ENCODE data around the gene FBXO24. TPM values are rescaled to one million over a fixed set of nuclear protein-coding genes. Genes with fewer than 3 reads are reported as not detected.
A peak's percentile ranks its signal among the peaks of the same experiment; 100 is the strongest.

The FBXO24 gene
- polyA plus RNA-seq, 1 of the 3 experiments (the other 2 are of a cell fraction): 0.94 TPM

DNA sequence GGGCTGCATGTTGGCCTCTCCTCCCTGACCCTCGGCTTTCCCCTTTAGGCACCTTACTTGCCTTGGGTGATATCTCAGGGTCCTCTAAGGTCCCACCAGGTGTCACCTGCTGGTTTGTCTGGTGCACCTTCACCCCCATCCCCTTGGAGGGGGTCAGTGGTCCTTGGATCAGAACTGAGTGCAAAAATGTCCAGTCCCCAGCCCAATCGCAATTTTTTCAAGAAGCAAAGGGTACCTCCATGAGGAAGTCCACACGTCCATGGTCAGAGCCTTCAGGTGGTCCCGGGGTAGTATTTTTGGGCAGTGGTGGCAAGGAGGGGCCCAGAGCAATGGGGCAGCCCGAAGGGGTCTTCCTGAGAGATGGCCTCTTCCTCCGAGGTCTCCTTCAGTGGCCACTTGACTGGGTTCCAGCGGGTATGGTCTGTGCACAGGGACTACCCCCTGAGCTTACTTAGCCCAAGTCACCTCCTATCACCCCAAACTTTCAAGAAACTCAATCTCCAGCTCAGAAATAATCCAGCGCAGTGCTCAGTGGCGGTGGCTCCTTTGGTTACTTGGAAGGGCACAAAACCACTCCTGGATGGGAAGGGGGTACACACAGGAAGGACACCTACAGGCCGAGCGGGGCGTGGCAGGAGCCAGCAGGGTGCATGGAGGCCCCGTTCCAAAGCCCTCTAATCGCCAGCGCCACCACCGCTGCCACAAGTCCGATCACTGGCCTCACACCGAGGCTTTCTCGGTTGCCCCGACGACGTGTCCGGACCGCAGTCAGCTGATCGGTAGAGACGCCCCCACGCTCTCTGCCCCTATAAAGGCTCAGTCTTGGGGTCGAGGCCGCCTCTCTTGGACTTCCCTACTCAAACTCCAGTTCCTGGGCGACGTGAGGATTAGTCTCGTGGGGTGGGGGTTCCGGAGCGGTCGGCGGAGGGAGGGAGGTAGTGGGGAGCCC lies 17.0 kb upstream of the FBXO24 start:
- Histone ChIP-seq H3K4me3 (ENCODE audit: low read depth in 2 of 2, low read length in 1 of 2) (no peak overlapping the region), H3K4me2 (no peak overlapping the region), H3K79me2 (ENCODE audit: insufficient read depth) (no peaks in the 10 kb centered on the region), H3F3A (replicated peaks; ENCODE audit: insufficient read depth) (peaks cover 9% of the 10 kb centered on the region), H3K27me3 (ENCODE audit: insufficient read depth) (no peaks in the 10 kb centered on the region), H4K20me1 (ENCODE audit: insufficient read depth) (no peaks in the 10 kb centered on the region), H3K36me3 (replicated peaks in 1 of 2; ENCODE audit: control insufficient read depth in 1 of 2, insufficient read depth in 2 of 2, low read length in 1 of 2) (peaks cover 0 to 6% of the 10 kb centered on the region in 2 experiments), H3K9me3 (no peaks in the 10 kb centered on the region), H2AFZ (ENCODE audit: low read depth) (no peak overlapping the region), H3K9me2 (no peaks in the 10 kb centered on the region), H3K9ac (no peak overlapping the region), H3K27ac (ENCODE audit: low read depth in 2 of 2, low read length in 1 of 2) (no peak overlapping the region), H3K4me1 (ENCODE audit: control insufficient read depth in 1 of 2, insufficient read depth in 2 of 2, low read depth in 1 of 2, low read length in 1 of 2) (peaks cover 0 to 42% of the 10 kb centered on the region in 2 experiments; a peak in 1 of 4 replicates)
- 0 out of 2 replicates have a peak, but pooled peaks have one; percentile 7 for TF ChIP-seq POLR2AphosphoS5 (IDR thresholded peaks at IDR 0.05; ENCODE audit: low read depth, low read length)
- TF ChIP-seq SMC3 (IDR thresholded peaks at IDR 0.05; ENCODE audit: low read depth, low read length): 0 out of 2 replicates have a peak, but pooled peaks have one; percentile 2
- no peak for TF ChIP-seq TEAD4 (IDR thresholded peaks at IDR 0.05; ENCODE audit: borderline replicate concordance, insufficient read depth)
- TF ChIP-seq MAX (IDR thresholded peaks at IDR 0.05; ENCODE audit: low read depth): no peak
- TF ChIP-seq, protein P1, sequence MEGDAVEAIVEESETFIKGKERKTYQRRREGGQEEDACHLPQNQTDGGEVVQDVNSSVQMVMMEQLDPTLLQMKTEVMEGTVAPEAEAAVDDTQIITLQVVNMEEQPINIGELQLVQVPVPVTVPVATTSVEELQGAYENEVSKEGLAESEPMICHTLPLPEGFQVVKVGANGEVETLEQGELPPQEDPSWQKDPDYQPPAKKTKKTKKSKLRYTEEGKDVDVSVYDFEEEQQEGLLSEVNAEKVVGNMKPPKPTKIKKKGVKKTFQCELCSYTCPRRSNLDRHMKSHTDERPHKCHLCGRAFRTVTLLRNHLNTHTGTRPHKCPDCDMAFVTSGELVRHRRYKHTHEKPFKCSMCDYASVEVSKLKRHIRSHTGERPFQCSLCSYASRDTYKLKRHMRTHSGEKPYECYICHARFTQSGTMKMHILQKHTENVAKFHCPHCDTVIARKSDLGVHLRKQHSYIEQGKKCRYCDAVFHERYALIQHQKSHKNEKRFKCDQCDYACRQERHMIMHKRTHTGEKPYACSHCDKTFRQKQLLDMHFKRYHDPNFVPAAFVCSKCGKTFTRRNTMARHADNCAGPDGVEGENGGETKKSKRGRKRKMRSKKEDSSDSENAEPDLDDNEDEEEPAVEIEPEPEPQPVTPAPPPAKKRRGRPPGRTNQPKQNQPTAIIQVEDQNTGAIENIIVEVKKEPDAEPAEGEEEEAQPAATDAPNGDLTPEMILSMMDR (IDR thresholded peaks at IDR 0.05): peak; percentile 51
- TF ChIP-seq FOSL2 (IDR thresholded peaks at IDR 0.05; ENCODE audit: borderline replicate concordance, low read depth): no peak
- 70% methylated on average over 36 of the region's 36 CpGs for WGBS (ENCODE audit: low lambda C conversion rate)
- POLR2A ChIA-PET: no interaction called here
- CTCF ChIA-PET: interaction anchor here (0.6 to 7.4 kb wide), 12 partner anchors 8 to 168 kb away, joined by 3 to 149 read pairs (median 5); partner anchors contain the start of genes FBXO24, LRCH4 and PCOLCE
- peak; percentile 79 for DNase-seq

- Histone ChIP-seq H3K4me3 (ENCODE audit: low read depth in 2 of 2, low read length in 1 of 2) (no peak overlapping the region), H3K4me2 (no peak overlapping the region), H3K27me3 (ENCODE audit: insufficient read depth) (no peaks in the 10 kb centered on the region), H3K9me2 (no peaks in the 10 kb centered on the region), H3K9me3 (no peaks in the 10 kb centered on the region), H3K9ac (no peak overlapping the region), H2AFZ (ENCODE audit: low read depth) (no peak overlapping the region), H3K4me1 (ENCODE audit: control insufficient read depth in 1 of 2, insufficient read depth in 2 of 2, low read depth in 1 of 2, low read length in 1 of 2) (peaks cover 0 to 40% of the 10 kb centered on the region in 2 experiments; a peak in 1 of 4 replicates), H3F3A (replicated peaks; ENCODE audit: insufficient read depth) (peaks cover 9% of the 10 kb centered on the region), H3K36me3 (replicated peaks in 1 of 2; ENCODE audit: control insufficient read depth in 1 of 2, insufficient read depth in 2 of 2, low read length in 1 of 2) (peaks cover 8 to 19% of the 10 kb centered on the region in 2 experiments), H4K20me1 (ENCODE audit: insufficient read depth) (no peaks in the 10 kb centered on the region), H3K27ac (ENCODE audit: low read depth in 2 of 2, low read length in 1 of 2) (no peak overlapping the region), H3K79me2 (ENCODE audit: insufficient read depth) (no peaks in the 10 kb centered on the region)
- ChIA-PET POLR2A (interaction anchor here (0.7 to 2.7 kb wide), 4 partner anchors 14 to 133 kb away, joined by 3 to 19 read pairs (median 4); partner anchors contain the start of genes FBXO24, LRCH4 and MOSPD3), CTCF (interaction anchor here (0.9 to 2.0 kb wide), 11 partner anchors 10 to 134 kb away, joined by 3 to 16 read pairs (median 3); partner anchors contain the start of gene MOSPD3)
- peak; percentile 48 for DNase-seq
- TF ChIP-seq RCOR1 (IDR thresholded peaks at IDR 0.05; ENCODE audit: low read length): no peak
- no peak for TF ChIP-seq TEAD4 (IDR thresholded peaks at IDR 0.05; ENCODE audit: borderline replicate concordance, insufficient read depth)
- no peak for TF ChIP-seq MAX (IDR thresholded peaks at IDR 0.05; ENCODE audit: low read depth)
- no peak for TF ChIP-seq FOXM1 (IDR thresholded peaks at IDR 0.05; ENCODE audit: low read depth)
- no peak for TF ChIP-seq JUND (IDR thresholded peaks at IDR 0.05)
- no peak for TF ChIP-seq MXI1 (IDR thresholded peaks at IDR 0.05; ENCODE audit: low read depth, low read length)
- TF ChIP-seq, protein P2, sequence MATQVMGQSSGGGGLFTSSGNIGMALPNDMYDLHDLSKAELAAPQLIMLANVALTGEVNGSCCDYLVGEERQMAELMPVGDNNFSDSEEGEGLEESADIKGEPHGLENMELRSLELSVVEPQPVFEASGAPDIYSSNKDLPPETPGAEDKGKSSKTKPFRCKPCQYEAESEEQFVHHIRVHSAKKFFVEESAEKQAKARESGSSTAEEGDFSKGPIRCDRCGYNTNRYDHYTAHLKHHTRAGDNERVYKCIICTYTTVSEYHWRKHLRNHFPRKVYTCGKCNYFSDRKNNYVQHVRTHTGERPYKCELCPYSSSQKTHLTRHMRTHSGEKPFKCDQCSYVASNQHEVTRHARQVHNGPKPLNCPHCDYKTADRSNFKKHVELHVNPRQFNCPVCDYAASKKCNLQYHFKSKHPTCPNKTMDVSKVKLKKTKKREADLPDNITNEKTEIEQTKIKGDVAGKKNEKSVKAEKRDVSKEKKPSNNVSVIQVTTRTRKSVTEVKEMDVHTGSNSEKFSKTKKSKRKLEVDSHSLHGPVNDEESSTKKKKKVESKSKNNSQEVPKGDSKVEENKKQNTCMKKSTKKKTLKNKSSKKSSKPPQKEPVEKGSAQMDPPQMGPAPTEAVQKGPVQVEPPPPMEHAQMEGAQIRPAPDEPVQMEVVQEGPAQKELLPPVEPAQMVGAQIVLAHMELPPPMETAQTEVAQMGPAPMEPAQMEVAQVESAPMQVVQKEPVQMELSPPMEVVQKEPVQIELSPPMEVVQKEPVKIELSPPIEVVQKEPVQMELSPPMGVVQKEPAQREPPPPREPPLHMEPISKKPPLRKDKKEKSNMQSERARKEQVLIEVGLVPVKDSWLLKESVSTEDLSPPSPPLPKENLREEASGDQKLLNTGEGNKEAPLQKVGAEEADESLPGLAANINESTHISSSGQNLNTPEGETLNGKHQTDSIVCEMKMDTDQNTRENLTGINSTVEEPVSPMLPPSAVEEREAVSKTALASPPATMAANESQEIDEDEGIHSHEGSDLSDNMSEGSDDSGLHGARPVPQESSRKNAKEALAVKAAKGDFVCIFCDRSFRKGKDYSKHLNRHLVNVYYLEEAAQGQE (IDR thresholded peaks at IDR 0.05; ENCODE audit: low read depth, low read length): no peak
- 93% methylated on average over 22 of the region's 26 CpGs for WGBS (ENCODE audit: low lambda C conversion rate)
Measured at GRCh38 chr7:100570954-100571828, 14.9 kb upstream of the FBXO24 start.
